GM21576 (cell line): ENCODE results near the gene C1QTNF12.

Experiments
- ATAC-seq: cut with Tn5 transposase; IDR thresholded peaks from one replicate; pipeline ENCODE4 v1.9.1; 2021; ENCODE audit warnings: mild to moderate bottlenecking, moderate library complexity; ENCODE audit not compliant: unreplicated experiment

Gene C1QTNF12

GRCh38 chr1:1229770-1230169 is 16.8 kb downstream of the C1QTNF12 start:
- no peak for ATAC-seq

GRCh38 chr1:1228596-1229321 is 17.8 kb downstream of the C1QTNF12 start:
- ATAC-seq, result no peak

- ATAC-seq, result no peak
These were observed 18.3 kb downstream of the C1QTNF12 start for GRCh38 chr1:1228187-1228586.

GRCh38 chr1:1227386-1227785 is 19.1 kb downstream of the C1QTNF12 start:
- ATAC-seq, result no peak

DNA sequence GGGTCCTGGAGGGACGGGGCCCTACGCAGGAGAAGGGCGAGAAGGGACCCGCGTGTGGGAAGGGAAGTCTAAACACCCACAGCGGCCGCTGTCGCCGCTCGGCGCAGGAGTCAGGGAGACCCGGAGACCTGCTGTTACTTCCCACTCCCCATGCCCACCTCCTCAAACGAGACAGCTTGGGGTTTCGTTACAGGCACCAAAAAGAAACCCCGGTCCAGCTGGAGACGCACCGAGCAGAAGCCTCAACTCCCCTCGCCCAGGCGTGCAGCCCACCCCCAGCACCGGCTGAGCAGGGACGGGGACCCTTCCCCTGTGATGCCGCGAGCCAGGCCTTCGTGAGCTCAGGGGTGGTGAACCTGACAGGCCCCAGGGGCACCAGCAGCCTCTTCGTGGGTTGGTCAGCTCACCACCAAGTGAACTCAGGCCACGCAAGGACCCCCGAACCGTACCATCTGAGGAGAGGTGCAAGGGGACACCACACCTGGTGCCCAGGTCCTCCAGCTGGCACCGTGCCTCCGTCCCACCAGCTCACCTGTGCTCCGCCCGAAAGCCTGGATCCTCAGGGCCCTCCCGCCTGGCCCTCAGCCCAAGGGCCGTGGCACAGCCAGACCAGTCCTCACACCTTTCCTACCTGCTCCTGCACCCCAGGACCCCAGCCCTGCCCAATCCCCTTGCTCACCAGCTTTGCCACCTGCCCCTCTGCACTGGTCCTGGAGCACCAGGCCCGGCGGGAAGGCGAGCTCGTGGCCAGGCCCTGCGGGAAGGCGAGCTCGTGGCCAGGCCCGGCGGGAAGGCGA is 19.8 kb downstream of the C1QTNF12 start:
- ATAC-seq, result no peak

- no peak for ATAC-seq
These were observed 20.6 kb downstream of the C1QTNF12 start for GRCh38 chr1:1225913-1226312.

DNA sequence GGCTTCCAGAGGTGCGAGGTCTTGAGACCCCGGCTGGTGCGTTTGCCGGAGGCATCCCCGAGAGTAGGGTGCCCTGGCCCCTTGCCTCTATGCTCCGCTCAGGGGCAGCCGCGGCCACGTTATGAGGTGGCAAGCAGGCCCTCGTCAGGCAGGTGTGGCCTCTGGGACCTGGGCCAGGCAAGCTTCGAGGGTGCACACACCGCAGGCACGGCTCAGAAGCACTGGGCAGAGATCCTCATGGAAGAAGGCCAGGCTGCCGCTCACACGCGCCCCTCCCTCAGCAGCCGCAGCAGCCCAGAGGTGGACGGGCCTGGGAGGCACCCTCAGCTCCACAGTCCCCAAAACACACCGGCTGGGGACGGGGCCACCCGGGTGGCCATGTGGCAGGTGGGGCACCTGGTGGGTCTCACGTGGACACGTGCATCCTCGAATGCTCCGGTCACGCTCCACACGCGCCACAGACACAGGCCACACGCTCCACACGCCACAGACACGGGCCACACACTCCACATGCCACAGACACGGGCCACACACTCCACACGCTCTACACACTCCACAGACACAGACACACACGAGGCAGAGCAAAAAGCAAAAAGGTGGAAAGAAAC is 21.2 kb downstream of the C1QTNF12 start:
- no peak for ATAC-seq

GRCh38 chr1:1223891-1224290 is 22.6 kb downstream of the C1QTNF12 start:
- no peak for ATAC-seq

GRCh38 chr1:1223321-1223720 is 23.2 kb downstream of the C1QTNF12 start:
- ATAC-seq, result no peak

- no peak for ATAC-seq
These were observed 23.8 kb downstream of the C1QTNF12 start for GRCh38 chr1:1222575-1223225.

- no peak for ATAC-seq
These were observed 24.5 kb downstream of the C1QTNF12 start for GRCh38 chr1:1221887-1222574.

- no peak for ATAC-seq
These were observed 26.3 kb downstream of the C1QTNF12 start for GRCh38 chr1:1220197-1220596.

DNA sequence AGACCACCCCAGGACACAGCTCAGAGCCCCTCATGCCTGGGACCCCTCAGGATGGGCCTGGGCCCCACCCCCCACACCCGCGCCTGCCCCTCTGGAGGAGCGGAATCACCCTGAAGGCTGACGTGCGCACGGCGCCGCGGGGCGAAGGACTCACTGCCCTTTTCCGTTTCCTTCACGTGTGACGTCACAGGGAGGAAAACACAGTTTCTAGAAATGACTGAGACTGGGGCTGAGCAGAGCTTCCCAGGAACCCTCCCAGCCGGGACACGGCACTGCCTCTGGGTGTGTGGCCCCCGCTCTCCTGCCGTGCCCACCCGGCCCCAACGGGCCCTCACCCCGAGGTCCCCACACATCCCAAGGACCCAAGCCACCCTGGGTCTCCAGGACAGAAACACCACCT is 27.2 kb downstream of the C1QTNF12 start:
- no peak for ATAC-seq

GRCh38 chr1:1218524-1219200 is 27.9 kb downstream of the C1QTNF12 start:
- no peak for ATAC-seq

- no peak for ATAC-seq
These were observed 28.6 kb downstream of the C1QTNF12 start for GRCh38 chr1:1217621-1218523.

- ATAC-seq, result no peak
These were observed 29.5 kb downstream of the C1QTNF12 start for GRCh38 chr1:1216770-1217620.

DNA sequence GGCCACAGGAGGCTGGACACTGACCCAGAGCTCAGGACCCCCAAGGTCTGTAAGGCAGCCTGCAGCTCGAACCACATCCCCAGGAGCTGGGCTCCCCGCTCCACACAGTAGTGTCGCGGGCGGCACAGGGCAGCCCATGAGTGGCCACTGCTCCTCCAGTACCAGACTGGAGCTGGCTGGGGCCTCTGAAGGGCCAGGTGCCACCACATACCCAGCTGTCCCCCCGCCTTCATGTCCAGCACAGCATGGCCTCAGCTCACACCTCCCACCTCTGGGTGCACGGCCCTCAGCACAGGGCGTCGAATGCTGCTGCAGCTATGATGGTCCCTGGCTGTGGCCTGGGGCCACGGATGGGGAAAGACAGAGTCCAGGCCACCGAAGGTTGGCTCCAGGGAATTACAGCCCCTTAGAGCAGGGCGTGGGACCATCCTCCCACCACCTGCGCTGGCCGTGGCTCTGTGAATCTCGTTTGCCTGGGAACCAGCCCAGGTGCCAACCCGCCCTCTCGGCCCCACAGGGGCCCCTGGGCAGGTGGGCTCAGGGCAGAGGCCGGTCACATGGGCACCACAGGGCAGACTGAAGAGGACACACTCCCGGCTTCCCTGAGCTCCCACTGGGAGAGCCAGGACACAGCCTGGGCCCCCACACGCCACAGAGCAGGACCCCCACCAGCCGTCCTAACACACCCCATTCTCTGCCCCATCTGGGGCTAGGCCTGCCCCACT is 30.5 kb downstream of the C1QTNF12 start:
- ATAC-seq, result no peak
